Ascending aorta (tissue), 2 donors: Measurements from ENCODE around the gene SCAF4. TPM values are rescaled to one million over a fixed set of nuclear protein-coding genes. Genes with fewer than 3 reads are reported as not detected.
"Not testable (repeated sequence)": the region's sequence is repeated elsewhere in the genome, so short reads cannot be mapped to it uniquely, and the experiment has no call there.

Source experiments
- DNase-seq, 2 donors: peaks; one replicate each; pipeline ENCODE4 v3.0.0-alpha.2; 2019; ENCODE audit warnings: low spot score in 2 of 2
- H3K27ac ChIP-seq, 2 donors: fragments of 200-600 bp; sonication (generic); one replicate each; pipeline ENCODE4 v1.5.1; 2016 to 2017; ENCODE audit warnings: mild to moderate bottlenecking in 1 of 2
- H3K27me3 ChIP-seq: fragments of 200-600 bp; sonication (generic); one replicate; pipeline ENCODE4 v1.5.1; 2017
- H3K36me3 ChIP-seq, 2 donors: fragments of 200-600 bp; sonication (generic); one replicate each; pipeline ENCODE4 v1.5.1; 2016
- H3K4me1 ChIP-seq, 2 donors: fragments of 200-600 bp; sonication (generic); one replicate each; pipeline ENCODE4 v1.5.1; 2016 to 2017; ENCODE audit warnings: mild to moderate bottlenecking in 1 of 2
- H3K4me3 ChIP-seq, 2 donors: fragments of 200-600 bp; sonication (generic); one replicate each; pipeline ENCODE4 v1.5.1; 2016 to 2017; ENCODE audit warnings: mild to moderate bottlenecking in 1 of 2
- H3K9me3 ChIP-seq, 2 donors: fragments of 200-600 bp; sonication (generic); one replicate each; pipeline ENCODE4 v1.5.1; 2016
- intact Hi-C: fragments of 100-400 bp; cut with DNase I; formaldehyde crosslinking; loops from one replicate; pipeline ENCODE4 v1.15.1; 2023
- total RNA-seq: library from RNA; depleted of rRNA; stranded (reverse); fragments of >200 nt; gene quantifications from one replicate; pipeline ENCODE4 v1.1.0, GENCODE V29; 2016
- TF ChIP-seq, protein P1 (sequence below), 3 experiments: fragments of 200-600 bp in 2 of 3; fragments of 450-650 bp in 1 of 3; sonication (generic) in 2 of 3; IDR thresholded peaks; one replicate each; pipeline ENCODE4 v1.5.1; 2016 to 2019; ENCODE audit warnings: antibody characterized with exemption in 3 of 3, mild to moderate bottlenecking in 1 of 3, moderate library complexity in 1 of 3

SCAF4 gene
- total RNA-seq, 1 donor from 2014 or later: 31.2 TPM

DNA sequence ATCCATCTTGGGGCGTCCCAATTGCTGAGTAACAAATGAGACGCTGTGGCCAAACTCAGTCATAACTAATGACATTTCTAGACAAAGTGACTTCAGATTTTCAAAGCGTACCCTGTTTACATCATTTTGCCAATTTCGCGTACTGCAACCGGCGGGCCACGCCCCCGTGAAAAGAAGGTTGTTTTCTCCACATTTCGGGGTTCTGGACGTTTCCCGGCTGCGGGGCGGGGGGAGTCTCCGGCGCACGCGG is 72.7 kb downstream of the SCAF4 start:
- peak overlapping the region; percentile 89 to 90 for H3K27ac ChIP-seq
- no peak for DNase-seq
- TF ChIP-seq, protein P1, sequence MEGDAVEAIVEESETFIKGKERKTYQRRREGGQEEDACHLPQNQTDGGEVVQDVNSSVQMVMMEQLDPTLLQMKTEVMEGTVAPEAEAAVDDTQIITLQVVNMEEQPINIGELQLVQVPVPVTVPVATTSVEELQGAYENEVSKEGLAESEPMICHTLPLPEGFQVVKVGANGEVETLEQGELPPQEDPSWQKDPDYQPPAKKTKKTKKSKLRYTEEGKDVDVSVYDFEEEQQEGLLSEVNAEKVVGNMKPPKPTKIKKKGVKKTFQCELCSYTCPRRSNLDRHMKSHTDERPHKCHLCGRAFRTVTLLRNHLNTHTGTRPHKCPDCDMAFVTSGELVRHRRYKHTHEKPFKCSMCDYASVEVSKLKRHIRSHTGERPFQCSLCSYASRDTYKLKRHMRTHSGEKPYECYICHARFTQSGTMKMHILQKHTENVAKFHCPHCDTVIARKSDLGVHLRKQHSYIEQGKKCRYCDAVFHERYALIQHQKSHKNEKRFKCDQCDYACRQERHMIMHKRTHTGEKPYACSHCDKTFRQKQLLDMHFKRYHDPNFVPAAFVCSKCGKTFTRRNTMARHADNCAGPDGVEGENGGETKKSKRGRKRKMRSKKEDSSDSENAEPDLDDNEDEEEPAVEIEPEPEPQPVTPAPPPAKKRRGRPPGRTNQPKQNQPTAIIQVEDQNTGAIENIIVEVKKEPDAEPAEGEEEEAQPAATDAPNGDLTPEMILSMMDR (IDR thresholded peaks at IDR 0.05): no peak
- peaks cover 0 to 28% of the 10 kb centered on the region in 2 donors for H3K4me1 ChIP-seq
- no peaks in the 10 kb centered on the region for H3K9me3 ChIP-seq
- H3K36me3 ChIP-seq: peaks cover 3 to 9% of the 10 kb centered on the region in 2 donors
- H3K27me3 ChIP-seq: no peaks in the 10 kb centered on the region
- intact Hi-C loops: loop anchor here (2.0 to 5.0 kb wide), 2 partner anchors 598 to 1068 kb away; no protein-coding TSS in a partner anchor
- H3K4me3 ChIP-seq: peak overlapping the region; percentile 73 to 76

DNA sequence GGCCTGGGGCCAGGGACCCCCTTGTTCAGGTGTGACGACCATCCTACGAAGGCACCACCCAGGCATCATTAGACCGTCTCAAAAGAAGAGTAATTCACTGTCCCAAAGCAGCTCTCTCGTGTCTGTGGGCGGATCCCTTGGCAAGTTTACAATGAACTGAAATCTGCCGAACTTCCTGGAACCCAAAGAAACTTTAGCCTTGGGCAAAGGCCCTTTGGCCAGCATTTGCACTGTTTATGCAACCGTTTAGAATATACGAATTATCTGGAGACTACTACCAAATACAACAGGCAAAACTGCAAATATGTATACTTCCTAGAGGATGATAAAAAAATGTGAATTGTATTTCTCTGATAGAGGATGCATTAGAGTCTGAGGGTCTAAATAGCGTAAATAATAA is 73.9 kb downstream of the SCAF4 start:
- Histone ChIP-seq H3K27ac (no peak overlapping the region), H3K36me3 (peaks cover 0 to 9% of the 10 kb centered on the region in 2 donors), H3K27me3 (no peaks in the 10 kb centered on the region), H3K4me3 (no peak overlapping the region), H3K9me3 (no peaks in the 10 kb centered on the region), H3K4me1 (peaks cover 0 to 24% of the 10 kb centered on the region in 2 donors)
- TF ChIP-seq, protein P1 (IDR thresholded peaks at IDR 0.05): no peak
- no peak for DNase-seq
- intact Hi-C loops: loop anchor here (2.0 to 5.0 kb wide), 2 partner anchors 599 to 1069 kb away; no protein-coding TSS in a partner anchor

DNA sequence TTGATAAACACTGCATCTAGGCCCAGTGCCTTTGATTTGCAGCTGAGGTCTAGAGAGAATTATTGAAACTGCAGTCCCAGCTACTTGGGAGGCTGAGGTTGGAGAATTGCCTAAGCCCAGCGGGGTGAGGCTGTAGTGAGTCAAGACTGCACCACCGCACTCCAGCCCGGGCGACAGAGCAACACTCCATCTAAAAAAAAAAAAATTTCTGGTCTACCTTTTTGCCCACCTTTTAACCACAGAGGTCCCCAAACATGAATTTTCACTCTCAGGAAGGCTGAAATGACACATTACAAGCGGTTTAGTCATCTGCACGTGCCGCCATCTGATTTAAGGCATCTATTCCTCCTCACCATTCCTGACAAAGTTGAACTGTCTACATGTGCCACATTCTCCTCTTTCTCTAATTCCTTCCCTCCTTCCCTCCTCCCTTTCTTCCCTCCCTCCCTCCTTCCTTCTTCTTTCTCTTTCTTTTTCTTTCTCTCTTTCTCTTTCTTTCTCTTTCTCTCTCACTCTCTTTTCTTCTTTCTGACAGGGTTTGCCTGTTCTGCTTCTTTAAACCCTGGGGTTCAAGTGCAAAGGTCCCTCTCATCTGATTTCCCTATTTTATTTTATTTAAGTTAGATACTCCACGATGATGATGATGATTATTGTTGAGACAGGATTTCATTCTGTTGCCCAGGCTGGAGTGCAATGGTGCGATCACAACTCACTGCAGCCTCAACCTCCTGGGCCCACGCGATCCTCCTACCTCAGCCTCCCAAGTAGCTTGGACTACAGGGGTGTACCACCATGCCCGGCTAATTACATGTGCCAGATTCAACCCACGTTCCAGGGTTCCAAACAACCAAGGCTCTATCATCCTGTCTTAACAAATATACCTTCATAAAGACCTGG is 75.5 kb downstream of the SCAF4 start:
- H3K27me3 ChIP-seq: no peaks in the 10 kb centered on the region
- intact Hi-C loops: loop anchor here (5.0 kb wide), 1 partner anchor 601 kb away; no protein-coding TSS in a partner anchor
- H3K4me3 ChIP-seq: no peak overlapping the region
- H3K9me3 ChIP-seq: no peaks in the 10 kb centered on the region
- H3K4me1 ChIP-seq: peaks cover 0 to 8% of the 10 kb centered on the region in 2 donors
- TF ChIP-seq, protein P1 (IDR thresholded peaks at IDR 0.05): no peak
- H3K36me3 ChIP-seq: peaks cover 0 to 1% of the 10 kb centered on the region in 2 donors
- DNase-seq: no peak
- no peak overlapping the region for H3K27ac ChIP-seq

DNA sequence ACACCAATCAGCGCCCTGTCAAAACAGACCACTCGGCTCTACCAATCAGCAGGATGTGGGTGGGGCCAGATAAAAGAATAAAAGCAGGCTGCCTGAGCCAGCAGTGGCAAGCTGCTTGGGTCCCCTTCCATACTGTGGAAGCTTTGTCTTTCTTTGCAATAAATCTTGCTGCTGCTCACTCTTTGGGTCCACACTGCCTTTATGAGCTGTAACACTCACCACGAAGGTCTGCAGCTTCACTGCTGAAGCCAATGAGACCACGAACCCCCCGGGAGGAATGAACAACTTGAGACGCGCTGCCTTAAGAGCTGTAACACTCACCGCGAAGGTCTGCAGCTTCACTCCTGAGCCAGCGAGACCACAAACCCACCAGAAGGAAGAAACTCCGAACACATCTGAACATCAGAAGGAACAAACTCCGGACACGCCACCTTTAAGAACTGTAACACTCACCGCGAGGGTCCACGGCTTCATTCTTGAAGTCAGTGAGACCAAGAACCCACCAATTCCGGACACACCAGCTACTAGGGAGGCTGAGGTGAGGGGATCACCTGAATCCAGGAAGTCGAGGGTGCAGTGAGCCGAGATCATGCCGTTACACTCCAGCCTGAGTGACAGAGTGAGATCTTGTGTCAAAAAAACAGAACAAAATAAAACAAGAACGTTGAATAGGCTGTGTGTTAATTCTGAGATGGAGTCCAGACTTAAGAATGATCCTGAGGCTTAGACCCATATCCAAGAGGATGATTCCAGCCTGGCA is 76.9 kb downstream of the SCAF4 start:
- not testable (repeated sequence) for H3K9me3 ChIP-seq, DNase-seq, H3K27ac ChIP-seq, H3K27me3 ChIP-seq, H3K4me1 ChIP-seq, H3K4me3 ChIP-seq, H3K36me3 ChIP-seq
- intact Hi-C loops: loop anchor here (5.0 kb wide), 1 partner anchor 602 kb away; no protein-coding TSS in a partner anchor

DNA sequence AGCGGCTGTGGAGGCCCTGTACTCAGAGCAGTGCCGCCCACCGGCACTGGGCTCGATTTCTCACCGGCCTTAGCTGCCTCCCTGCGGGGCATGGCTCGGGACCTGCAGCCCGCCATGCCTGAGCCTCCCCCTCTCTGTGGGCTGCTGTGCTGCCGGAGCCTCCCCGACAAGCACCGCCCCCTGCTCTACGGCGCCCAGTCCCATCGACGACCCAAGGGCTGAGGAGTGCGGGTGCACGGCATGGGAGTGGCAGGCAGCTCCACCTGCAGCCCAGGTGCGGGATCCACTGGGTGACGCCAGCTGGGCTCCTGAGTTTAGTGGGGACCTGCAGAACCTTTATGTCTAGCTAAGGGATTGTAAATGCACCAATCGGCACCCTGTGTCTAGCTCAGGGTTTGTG is 77.6 kb downstream of the SCAF4 start:
- Histone ChIP-seq H3K36me3 (no peaks in the 10 kb centered on the region), H3K9me3 (no peaks in the 10 kb centered on the region), H3K27me3 (no peaks in the 10 kb centered on the region), H3K4me3 (no peak overlapping the region), H3K4me1 (peaks cover 0 to 4% of the 10 kb centered on the region in 2 donors), H3K27ac (no peak overlapping the region)
- intact Hi-C loops: no loop called here
- TF ChIP-seq, protein P1 (IDR thresholded peaks at IDR 0.05): no peak
- no peak for DNase-seq

DNA sequence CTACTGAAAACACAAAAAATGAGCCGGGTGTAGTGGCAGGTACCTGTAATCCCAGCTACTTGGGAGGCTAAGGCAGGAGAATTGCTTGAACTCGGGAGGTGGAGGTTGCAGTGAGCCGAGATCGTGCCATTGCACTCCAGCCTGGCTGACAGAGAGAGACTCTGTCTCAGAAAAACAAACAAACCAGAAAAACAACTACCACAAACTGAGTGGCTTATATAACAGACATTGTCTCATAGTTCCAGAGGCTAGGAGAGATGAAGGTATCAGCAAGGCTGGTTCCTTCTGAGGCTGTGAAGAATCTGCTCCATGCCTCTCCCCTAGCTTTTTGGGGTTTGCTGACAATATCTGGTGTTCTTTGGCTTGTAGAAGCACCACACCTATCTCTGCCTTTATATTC is 80.4 kb downstream of the SCAF4 start:
- H3K4me1 ChIP-seq, H3K27ac ChIP-seq, H3K9me3 ChIP-seq, DNase-seq, H3K27me3 ChIP-seq, H3K36me3 ChIP-seq, intact Hi-C loops, H3K4me3 ChIP-seq: not testable (repeated sequence)
